Measurements from ENCODE around the gene MFAP3L. TPM values are rescaled to one million over a fixed set of nuclear protein-coding genes. Genes with fewer than 3 reads are reported as not detected.

MFAP3L gene
- total RNA-seq, 4 donors from 2014 or later = 1.7 to 2.2 (median 1.7) TPM

GRCh38 chr4:170017252-170017651 lies 8.9 kb downstream of the MFAP3L start:
- Histone ChIP-seq H3K4me1 (no peaks in the 10 kb centered on the region), H3K9me3 (no peaks in the 10 kb centered on the region), H3K27ac (no peak overlapping the region), H3K27me3 (no peaks in the 10 kb centered on the region), H3K36me3 (no peaks in the 10 kb centered on the region), H3K4me3 (no peak overlapping the region)
- TF ChIP-seq CTCF (IDR thresholded peaks at IDR 0.05) = no peak
- TF ChIP-seq POLR2A (IDR thresholded peaks at IDR 0.05) = no peak
- no peak for DNase-seq

GRCh38 chr4:170015285-170015684 lies 10.9 kb downstream of the MFAP3L start:
- Histone ChIP-seq H3K4me3 (no peak overlapping the region), H3K27ac (no peak overlapping the region), H3K27me3 (no peaks in the 10 kb centered on the region), H3K36me3 (no peaks in the 10 kb centered on the region), H3K9me3 (no peaks in the 10 kb centered on the region), H3K4me1 (no peaks in the 10 kb centered on the region)
- DNase-seq = no peak
- no peak for TF ChIP-seq CTCF (IDR thresholded peaks at IDR 0.05)
- TF ChIP-seq POLR2A (IDR thresholded peaks at IDR 0.05) = no peak

- no peaks in the 10 kb centered on the region for H3K27me3 ChIP-seq
- H3K9me3 ChIP-seq = no peaks in the 10 kb centered on the region
- H3K4me1 ChIP-seq = no peaks in the 10 kb centered on the region
- H3K36me3 ChIP-seq = no peaks in the 10 kb centered on the region
- TF ChIP-seq CTCF (IDR thresholded peaks at IDR 0.05) (no peak), POLR2A (IDR thresholded peaks at IDR 0.05) (no peak)
- no peak overlapping the region for H3K27ac ChIP-seq
- DNase-seq = no peak
- no peak overlapping the region for H3K4me3 ChIP-seq
Observed at GRCh38 chr4:170014359-170015011, 11.7 kb downstream of the MFAP3L start.

GRCh38 chr4:170012629-170012958 lies 13.6 kb downstream of the MFAP3L start:
- Histone ChIP-seq H3K9me3 (no peaks in the 10 kb centered on the region), H3K4me1 (no peaks in the 10 kb centered on the region), H3K36me3 (no peaks in the 10 kb centered on the region), H3K4me3 (no peak overlapping the region), H3K27ac (no peak overlapping the region), H3K27me3 (no peaks in the 10 kb centered on the region)
- no peak for DNase-seq
- TF ChIP-seq POLR2A (IDR thresholded peaks at IDR 0.05) (no peak), CTCF (IDR thresholded peaks at IDR 0.05) (no peak)

- Histone ChIP-seq H3K27ac (no peak overlapping the region), H3K27me3 (no peaks in the 10 kb centered on the region), H3K36me3 (no peaks in the 10 kb centered on the region), H3K4me1 (no peaks in the 10 kb centered on the region), H3K4me3 (no peak overlapping the region), H3K9me3 (no peaks in the 10 kb centered on the region)
- DNase-seq = no peak
- TF ChIP-seq POLR2A (IDR thresholded peaks at IDR 0.05) = no peak
- no peak for TF ChIP-seq CTCF (IDR thresholded peaks at IDR 0.05)
Observed at GRCh38 chr4:170011921-170012628, 14.1 kb downstream of the MFAP3L start.

All from Peyer's patch (tissue), 4 donors.